K562 (cell line): ENCODE results near the gene SHC1. TPM values are rescaled to one million over a fixed set of nuclear protein-coding genes. Genes with fewer than 3 reads are reported as not detected.

Experiments
- E2F3 ChIP-seq: fragments of 250-450 bp; sonication (Bioruptor Pico); IDR thresholded peaks from 2 replicates; pipeline ENCODE4 v1.4.0; 2020; ENCODE audit warnings: mild to moderate bottlenecking
- HDAC6 ChIP-seq: IDR thresholded peaks from 2 replicates; pipeline ENCODE4 v1.6.1; 2012; ENCODE audit warnings: low read depth, mild to moderate bottlenecking, control low read depth, inconsistent platforms, low read length, moderate library complexity
- HDGF ChIP-seq: fragments of 450-650 bp; IDR thresholded peaks from 2 replicates; pipeline ENCODE4 v1.6.1; 2016
- L3MBTL2 ChIP-seq: fragments of 450-650 bp; IDR thresholded peaks from 2 replicates; pipeline ENCODE4 v1.6.1; 2016; ENCODE audit warnings: mild to moderate bottlenecking, moderate library complexity
- MEF2D ChIP-seq: conservative IDR thresholded peaks from 2 replicates; pipeline ENCODE4 v1.6.1; 2016; ENCODE audit warnings: low read depth, missing genetic modification characterization, missing compliant biosample characterization
- NBN ChIP-seq: fragments of 450-650 bp; IDR thresholded peaks from 2 replicates; pipeline ENCODE4 v1.6.1; 2016; ENCODE audit warnings: low read depth, mild to moderate bottlenecking
- OTX1 ChIP-seq: fragments of 450-650 bp; formaldehyde crosslinking; IDR thresholded peaks from 2 replicates; pipeline ENCODE4 v1.4.0; 2022; ENCODE audit warnings: mild to moderate bottlenecking
- POLR3A ChIP-seq: IDR thresholded peaks from 2 replicates; pipeline ENCODE4 v1.6.1; 2011; ENCODE audit warnings: borderline replicate concordance, mild to moderate bottlenecking, moderate library complexity; ENCODE audit not compliant: insufficient read length, insufficient read depth; ENCODE audit errors: extremely low read depth
- SAP30 ChIP-seq: fragments of 200-600 bp; sonication (generic); IDR thresholded peaks from 2 replicates; pipeline ENCODE4 v1.6.1; 2012; ENCODE audit warnings: borderline replicate concordance, low read depth, mild to moderate bottlenecking, moderate library complexity, low read length, control low read depth, inconsistent platforms; ENCODE audit not compliant: insufficient read depth, poor library complexity, severe bottlenecking
- TCFL5 ChIP-seq: fragments of 250-450 bp; sonication (Bioruptor Pico); conservative IDR thresholded peaks from 2 replicates; pipeline ENCODE4 v1.6.1; 2021; ENCODE audit warnings: mild to moderate bottlenecking, moderate library complexity, matching md5 sums
- ZFPM2 ChIP-seq: fragments of 250-450 bp; sonication (Bioruptor Pico); IDR thresholded peaks from 2 replicates; pipeline ENCODE4 v1.5.1; 2022; ENCODE audit warnings: mild to moderate bottlenecking
- ZNF121 ChIP-seq: sonication (generic); formaldehyde crosslinking; conservative IDR thresholded peaks from 2 replicates; pipeline ENCODE4 v1.8.0; 2022; ENCODE audit warnings: missing genetic modification reagents
- ZNF444 ChIP-seq: fragments of 250-450 bp; sonication (Bioruptor Pico); IDR thresholded peaks from 2 replicates; pipeline ENCODE4 v1.4.0; 2020; ENCODE audit warnings: mild to moderate bottlenecking, moderate library complexity
- ZNF507 ChIP-seq: conservative IDR thresholded peaks from 2 replicates; pipeline ENCODE4 v1.6.1; 2017; ENCODE audit warnings: missing genetic modification characterization, missing compliant biosample characterization
- polyA plus RNA-seq, 8 experiments: library from polyadenylated mRNA; depleted of rRNA in 4 of 8; stranded (reverse) in 5 of 8; unstranded in 3 of 8; fragments of >200 nt; fragmentation: Nextera tagmentation in 2 of 8; fragmentation: Illumina TruSeq in 1 of 8; extraction: Ambion mirVana in 2 of 8; extraction: Trizol in 1 of 8; gene quantifications; 2 replicates each; pipeline versions ENCODE4 v1.2.1 to v1.2.3, GENCODE V29; 2011 to 2014; ENCODE audit warnings: inconsistent platforms in 1 of 8, missing spikeins in 1 of 8
- total RNA-seq, 7 experiments: library from RNA; depleted of rRNA in 6 of 7; stranded (reverse); fragments of >200 nt in 6 of 7; fragmentation: Illumina TruSeq in 2 of 7; extraction: Trizol in 2 of 7; gene quantifications; 2 replicates each; pipeline versions ENCODE4 v1.2.1 to v1.2.3, GENCODE V29; 2011 to 2021; ENCODE audit warnings: low replicate concordance in 1 of 7
- TF ChIP-seq, protein P1 (sequence below): fragments of 450-650 bp; IDR thresholded peaks from 2 replicates; pipeline ENCODE4 v1.7.1; 2018; ENCODE audit warnings: mild to moderate bottlenecking, low read depth; ENCODE audit not compliant: partially characterized antibody
- TF ChIP-seq, protein P2 (sequence below): fragments of 250-450 bp; sonication (Bioruptor Pico); IDR thresholded peaks from 2 replicates; pipeline ENCODE4 v1.9.0; 2021; ENCODE audit warnings: mild to moderate bottlenecking, inconsistent platforms
- TF ChIP-seq, protein P3 (sequence below): fragments of 200-800 bp; sonication (Bioruptor generic); IDR thresholded peaks from 2 replicates; pipeline ENCODE4 v1.6.1; 2017; ENCODE audit warnings: missing genetic modification characterization, missing compliant biosample characterization

SHC1 gene
- total and polyA plus RNA-seq, 9 of the 15 experiments (the other 6 are each of a cell fraction or from before 2014, with no cell fraction given), result 4.1 to 113 (median 51.9) TPM

- TF ChIP-seq ZFPM2 (CRISPR knock-in tag), result no peak
- TF ChIP-seq HDAC6, result no peak
- TF ChIP-seq ZNF507 (tag), result no peak
- TF ChIP-seq ZNF444 (CRISPR knock-in tag), result no peak
- TF ChIP-seq, protein P1, sequence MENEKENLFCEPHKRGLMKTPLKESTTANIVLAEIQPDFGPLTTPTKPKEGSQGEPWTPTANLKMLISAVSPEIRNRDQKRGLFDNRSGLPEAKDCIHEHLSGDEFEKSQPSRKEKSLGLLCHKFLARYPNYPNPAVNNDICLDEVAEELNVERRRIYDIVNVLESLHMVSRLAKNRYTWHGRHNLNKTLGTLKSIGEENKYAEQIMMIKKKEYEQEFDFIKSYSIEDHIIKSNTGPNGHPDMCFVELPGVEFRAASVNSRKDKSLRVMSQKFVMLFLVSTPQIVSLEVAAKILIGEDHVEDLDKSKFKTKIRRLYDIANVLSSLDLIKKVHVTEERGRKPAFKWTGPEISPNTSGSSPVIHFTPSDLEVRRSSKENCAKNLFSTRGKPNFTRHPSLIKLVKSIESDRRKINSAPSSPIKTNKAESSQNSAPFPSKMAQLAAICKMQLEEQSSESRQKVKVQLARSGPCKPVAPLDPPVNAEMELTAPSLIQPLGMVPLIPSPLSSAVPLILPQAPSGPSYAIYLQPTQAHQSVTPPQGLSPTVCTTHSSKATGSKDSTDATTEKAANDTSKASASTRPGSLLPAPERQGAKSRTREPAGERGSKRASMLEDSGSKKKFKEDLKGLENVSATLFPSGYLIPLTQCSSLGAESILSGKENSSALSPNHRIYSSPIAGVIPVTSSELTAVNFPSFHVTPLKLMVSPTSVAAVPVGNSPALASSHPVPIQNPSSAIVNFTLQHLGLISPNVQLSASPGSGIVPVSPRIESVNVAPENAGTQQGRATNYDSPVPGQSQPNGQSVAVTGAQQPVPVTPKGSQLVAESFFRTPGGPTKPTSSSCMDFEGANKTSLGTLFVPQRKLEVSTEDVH, result no peak
- no peak for TF ChIP-seq OTX1 (CRISPR knock-in tag)
- TF ChIP-seq ZNF121, result no peak
- peak; percentile 54; the same call in 1 of the 2 replicates for TF ChIP-seq NBN
- peak; percentile 23; the same call in 1 of the 2 replicates for TF ChIP-seq L3MBTL2
- TF ChIP-seq HDGF, result no peak
- TF ChIP-seq TCFL5, result no peak
- no peak for TF ChIP-seq SAP30
- no peak for TF ChIP-seq E2F3 (CRISPR knock-in tag)
- TF ChIP-seq MEF2D (tag), result peak; percentile 58; the same call in 1 of the 2 replicates
- TF ChIP-seq, protein P2, sequence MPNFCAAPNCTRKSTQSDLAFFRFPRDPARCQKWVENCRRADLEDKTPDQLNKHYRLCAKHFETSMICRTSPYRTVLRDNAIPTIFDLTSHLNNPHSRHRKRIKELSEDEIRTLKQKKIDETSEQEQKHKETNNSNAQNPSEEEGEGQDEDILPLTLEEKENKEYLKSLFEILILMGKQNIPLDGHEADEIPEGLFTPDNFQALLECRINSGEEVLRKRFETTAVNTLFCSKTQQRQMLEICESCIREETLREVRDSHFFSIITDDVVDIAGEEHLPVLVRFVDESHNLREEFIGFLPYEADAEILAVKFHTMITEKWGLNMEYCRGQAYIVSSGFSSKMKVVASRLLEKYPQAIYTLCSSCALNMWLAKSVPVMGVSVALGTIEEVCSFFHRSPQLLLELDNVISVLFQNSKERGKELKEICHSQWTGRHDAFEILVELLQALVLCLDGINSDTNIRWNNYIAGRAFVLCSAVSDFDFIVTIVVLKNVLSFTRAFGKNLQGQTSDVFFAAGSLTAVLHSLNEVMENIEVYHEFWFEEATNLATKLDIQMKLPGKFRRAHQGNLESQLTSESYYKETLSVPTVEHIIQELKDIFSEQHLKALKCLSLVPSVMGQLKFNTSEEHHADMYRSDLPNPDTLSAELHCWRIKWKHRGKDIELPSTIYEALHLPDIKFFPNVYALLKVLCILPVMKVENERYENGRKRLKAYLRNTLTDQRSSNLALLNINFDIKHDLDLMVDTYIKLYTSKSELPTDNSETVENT, result no peak
- no peak for TF ChIP-seq POLR3A
- TF ChIP-seq, protein P3, sequence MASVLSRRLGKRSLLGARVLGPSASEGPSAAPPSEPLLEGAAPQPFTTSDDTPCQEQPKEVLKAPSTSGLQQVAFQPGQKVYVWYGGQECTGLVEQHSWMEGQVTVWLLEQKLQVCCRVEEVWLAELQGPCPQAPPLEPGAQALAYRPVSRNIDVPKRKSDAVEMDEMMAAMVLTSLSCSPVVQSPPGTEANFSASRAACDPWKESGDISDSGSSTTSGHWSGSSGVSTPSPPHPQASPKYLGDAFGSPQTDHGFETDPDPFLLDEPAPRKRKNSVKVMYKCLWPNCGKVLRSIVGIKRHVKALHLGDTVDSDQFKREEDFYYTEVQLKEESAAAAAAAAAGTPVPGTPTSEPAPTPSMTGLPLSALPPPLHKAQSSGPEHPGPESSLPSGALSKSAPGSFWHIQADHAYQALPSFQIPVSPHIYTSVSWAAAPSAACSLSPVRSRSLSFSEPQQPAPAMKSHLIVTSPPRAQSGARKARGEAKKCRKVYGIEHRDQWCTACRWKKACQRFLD (CRISPR knock-in tag), result peak; percentile 57; the same call in 1 of the 2 replicates
Observed at GRCh38 chr1:154937085-154937987, 33.2 kb downstream of the SHC1 start (continued).
